HL-60 (cell line): ENCODE data around the gene VPS13C.

ENCODE experiments used
- GABPA ChIP-seq: IDR thresholded peaks from 2 replicates; pipeline ENCODE4 v1.6.1; 2012; ENCODE audit warnings: low read depth
- POLR2AphosphoS5 ChIP-seq: IDR thresholded peaks from 2 replicates; pipeline ENCODE4 v1.6.1; 2012; ENCODE audit warnings: low read depth
- TF ChIP-seq, protein P1 (sequence below): IDR thresholded peaks from one replicate; pipeline ENCODE4 v1.5.1; 2011; ENCODE audit warnings: low read length, control low read depth, inconsistent platforms; ENCODE audit not compliant: insufficient read depth
- TF ChIP-seq, protein P2 (sequence below): IDR thresholded peaks from 2 replicates; pipeline ENCODE4 v1.6.1; 2012; ENCODE audit warnings: low read depth; ENCODE audit not compliant: insufficient replicate concordance

DNA sequence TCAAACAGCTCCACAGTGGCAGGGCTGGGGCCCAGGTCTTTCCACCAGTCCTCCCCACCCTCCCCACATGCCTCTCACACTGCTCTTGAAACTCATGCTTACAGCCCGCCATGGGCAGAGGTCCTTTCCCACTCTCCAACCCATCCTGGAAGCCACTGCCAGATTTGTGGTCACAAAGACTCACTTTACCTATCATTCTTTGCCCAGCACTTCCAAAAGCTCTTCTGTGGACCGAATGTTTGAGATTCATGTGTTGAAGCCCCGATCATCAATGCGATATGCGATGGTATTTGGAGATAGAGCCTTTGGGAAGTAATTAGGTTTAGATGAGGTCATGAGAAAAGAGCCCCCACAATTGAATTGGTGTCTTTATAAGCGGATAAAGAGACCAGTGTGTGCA, 247.8 kb downstream of the VPS13C start:
- TF ChIP-seq, protein P1, sequence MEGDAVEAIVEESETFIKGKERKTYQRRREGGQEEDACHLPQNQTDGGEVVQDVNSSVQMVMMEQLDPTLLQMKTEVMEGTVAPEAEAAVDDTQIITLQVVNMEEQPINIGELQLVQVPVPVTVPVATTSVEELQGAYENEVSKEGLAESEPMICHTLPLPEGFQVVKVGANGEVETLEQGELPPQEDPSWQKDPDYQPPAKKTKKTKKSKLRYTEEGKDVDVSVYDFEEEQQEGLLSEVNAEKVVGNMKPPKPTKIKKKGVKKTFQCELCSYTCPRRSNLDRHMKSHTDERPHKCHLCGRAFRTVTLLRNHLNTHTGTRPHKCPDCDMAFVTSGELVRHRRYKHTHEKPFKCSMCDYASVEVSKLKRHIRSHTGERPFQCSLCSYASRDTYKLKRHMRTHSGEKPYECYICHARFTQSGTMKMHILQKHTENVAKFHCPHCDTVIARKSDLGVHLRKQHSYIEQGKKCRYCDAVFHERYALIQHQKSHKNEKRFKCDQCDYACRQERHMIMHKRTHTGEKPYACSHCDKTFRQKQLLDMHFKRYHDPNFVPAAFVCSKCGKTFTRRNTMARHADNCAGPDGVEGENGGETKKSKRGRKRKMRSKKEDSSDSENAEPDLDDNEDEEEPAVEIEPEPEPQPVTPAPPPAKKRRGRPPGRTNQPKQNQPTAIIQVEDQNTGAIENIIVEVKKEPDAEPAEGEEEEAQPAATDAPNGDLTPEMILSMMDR: no peak
- TF ChIP-seq GABPA: no peak
- TF ChIP-seq POLR2AphosphoS5: no peak
- TF ChIP-seq, protein P2, sequence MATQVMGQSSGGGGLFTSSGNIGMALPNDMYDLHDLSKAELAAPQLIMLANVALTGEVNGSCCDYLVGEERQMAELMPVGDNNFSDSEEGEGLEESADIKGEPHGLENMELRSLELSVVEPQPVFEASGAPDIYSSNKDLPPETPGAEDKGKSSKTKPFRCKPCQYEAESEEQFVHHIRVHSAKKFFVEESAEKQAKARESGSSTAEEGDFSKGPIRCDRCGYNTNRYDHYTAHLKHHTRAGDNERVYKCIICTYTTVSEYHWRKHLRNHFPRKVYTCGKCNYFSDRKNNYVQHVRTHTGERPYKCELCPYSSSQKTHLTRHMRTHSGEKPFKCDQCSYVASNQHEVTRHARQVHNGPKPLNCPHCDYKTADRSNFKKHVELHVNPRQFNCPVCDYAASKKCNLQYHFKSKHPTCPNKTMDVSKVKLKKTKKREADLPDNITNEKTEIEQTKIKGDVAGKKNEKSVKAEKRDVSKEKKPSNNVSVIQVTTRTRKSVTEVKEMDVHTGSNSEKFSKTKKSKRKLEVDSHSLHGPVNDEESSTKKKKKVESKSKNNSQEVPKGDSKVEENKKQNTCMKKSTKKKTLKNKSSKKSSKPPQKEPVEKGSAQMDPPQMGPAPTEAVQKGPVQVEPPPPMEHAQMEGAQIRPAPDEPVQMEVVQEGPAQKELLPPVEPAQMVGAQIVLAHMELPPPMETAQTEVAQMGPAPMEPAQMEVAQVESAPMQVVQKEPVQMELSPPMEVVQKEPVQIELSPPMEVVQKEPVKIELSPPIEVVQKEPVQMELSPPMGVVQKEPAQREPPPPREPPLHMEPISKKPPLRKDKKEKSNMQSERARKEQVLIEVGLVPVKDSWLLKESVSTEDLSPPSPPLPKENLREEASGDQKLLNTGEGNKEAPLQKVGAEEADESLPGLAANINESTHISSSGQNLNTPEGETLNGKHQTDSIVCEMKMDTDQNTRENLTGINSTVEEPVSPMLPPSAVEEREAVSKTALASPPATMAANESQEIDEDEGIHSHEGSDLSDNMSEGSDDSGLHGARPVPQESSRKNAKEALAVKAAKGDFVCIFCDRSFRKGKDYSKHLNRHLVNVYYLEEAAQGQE: no peak
